HG02870 (cell line): Measurements from ENCODE around the gene OR2Y1.
A peak's percentile ranks its signal among the peaks of the same experiment; 100 is the strongest.
"Not testable (repeated sequence)": the region's sequence is repeated elsewhere in the genome, so short reads cannot be mapped to it uniquely, and the experiment has no call there.

Experiments used
- ATAC-seq: cut with Tn5 transposase; IDR thresholded peaks from one replicate; pipeline ENCODE4 v1.9.1; 2021; ENCODE audit warnings: mild to moderate bottlenecking, moderate library complexity; ENCODE audit not compliant: unreplicated experiment

OR2Y1 gene

GRCh38 chr5:180740953-180741352 lies 1.1 kb upstream of the OR2Y1 start:
- not testable (repeated sequence) for ATAC-seq

DNA sequence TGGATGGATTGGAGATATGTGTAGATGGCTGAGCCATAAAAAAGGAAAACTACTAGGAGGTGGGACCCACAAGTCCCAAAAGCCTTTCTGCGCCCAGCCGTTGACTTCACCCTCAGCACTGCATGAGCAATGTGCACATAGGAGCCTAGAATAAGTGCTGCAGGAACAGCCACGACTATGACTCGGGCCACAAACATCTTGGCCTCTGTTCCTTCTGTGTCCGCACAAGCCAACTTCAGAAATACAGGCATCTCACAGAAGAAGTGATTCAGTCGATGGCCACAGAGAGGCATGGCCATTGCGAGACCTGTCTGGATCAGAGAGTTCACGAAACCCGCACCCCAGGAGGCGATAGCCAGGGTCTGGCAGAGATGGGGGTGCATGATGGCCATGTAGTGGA lies 587 bp downstream of the OR2Y1 start:
- no peak for ATAC-seq

- no peak for ATAC-seq
These were observed 3.3 kb downstream of the OR2Y1 start for GRCh38 chr5:180736536-180736935.

- ATAC-seq, result no peak
These were observed 14.9 kb downstream of the OR2Y1 start for GRCh38 chr5:180724944-180725343.

GRCh38 chr5:180723936-180724335 lies 15.9 kb downstream of the OR2Y1 start:
- no peak for ATAC-seq

- no peak for ATAC-seq
These were observed 19.4 kb downstream of the OR2Y1 start for GRCh38 chr5:180720486-180720885.

DNA sequence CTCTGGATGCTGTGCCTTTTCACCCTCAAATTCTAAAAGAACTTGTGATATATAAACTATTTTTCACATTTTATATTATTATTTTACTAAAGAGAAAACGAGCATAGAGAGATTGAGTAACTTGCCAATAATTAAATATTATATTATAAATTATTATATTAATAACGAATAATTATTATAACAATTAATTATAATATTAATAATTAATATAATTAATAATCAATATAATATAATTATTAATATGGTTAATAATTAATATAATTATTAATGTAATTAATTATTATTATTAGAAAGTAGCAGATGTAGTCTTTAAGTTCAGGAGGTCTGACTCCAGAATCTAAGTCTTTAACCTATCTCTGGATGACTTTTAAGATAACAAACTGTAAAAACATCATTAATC lies 20.1 kb downstream of the OR2Y1 start:
- no peak for ATAC-seq

DNA sequence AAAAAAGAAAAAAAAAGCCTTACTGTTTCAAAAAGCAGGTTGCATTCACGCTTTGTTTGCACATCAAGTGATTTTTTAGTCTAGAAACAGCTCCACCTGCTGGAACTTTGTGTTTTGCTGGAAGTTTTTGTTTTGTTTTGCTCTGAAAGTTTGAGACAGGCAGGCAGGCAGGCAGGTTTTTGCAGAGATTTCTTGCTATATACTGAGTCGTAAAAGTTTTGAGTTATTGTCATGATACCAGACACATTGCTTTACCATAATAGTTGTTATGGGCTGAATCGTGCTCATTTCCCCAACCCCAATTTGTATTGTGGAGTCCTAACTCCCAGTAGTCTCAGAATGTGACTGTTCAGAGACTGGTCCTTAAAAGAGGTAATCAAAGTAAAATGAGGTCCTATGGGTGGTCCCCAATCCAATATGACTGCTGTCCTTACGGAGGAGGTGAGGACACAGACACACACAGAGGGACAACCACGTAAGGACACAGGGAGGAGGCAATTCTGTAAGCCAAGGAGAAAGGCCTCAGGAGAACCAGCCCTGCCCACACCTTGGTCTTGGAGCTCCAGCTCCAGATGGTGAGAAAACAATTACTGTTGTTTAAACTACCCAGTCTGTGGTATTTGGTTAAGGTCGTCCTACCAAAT lies 20.9 kb downstream of the OR2Y1 start:
- ATAC-seq, result no peak

- peak; percentile 71 for ATAC-seq
These were observed 21.9 kb downstream of the OR2Y1 start for GRCh38 chr5:180717989-180718388.

DNA sequence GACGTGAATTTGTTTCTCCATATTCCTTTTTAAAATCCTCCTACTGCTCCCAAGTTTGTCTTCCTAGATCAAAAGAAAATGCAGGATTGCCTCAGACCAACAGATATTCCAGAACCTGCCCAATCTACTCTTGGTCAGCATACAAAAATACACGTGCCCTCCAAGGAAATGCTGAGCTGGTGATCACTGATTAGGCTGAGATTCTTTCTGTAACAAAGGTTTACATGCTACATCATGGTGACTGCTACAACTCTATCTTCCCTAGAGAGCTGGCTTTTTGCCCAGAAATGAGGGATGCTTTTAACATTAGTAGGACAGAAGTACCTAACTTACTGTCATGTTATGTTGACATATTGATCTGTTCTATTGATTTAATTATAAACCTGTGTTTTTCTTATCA lies 35.5 kb downstream of the OR2Y1 start:
- ATAC-seq, result no peak

GRCh38 chr5:180703912-180704311 lies 35.9 kb downstream of the OR2Y1 start:
- no peak for ATAC-seq

DNA sequence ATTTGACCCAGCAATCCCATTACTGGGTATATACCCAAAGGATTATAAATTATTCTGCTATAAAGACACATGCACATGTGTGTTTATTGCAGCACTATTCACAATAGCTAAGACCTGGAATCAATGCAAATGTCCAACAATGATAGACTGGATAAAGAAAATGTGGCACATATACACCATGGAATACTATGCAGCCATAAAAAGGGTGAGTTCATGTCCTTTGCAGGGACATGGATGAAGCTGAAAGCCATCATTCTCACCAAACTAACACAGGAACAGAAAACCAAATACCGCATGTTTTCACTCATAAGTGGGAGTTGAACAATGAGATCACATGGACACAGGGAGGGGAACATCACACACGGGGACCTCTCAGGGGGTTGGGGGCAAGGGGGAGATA lies 36.5 kb downstream of the OR2Y1 start:
- not testable (repeated sequence) for ATAC-seq

GRCh38 chr5:180700440-180700839 lies 39.4 kb downstream of the OR2Y1 start:
- ATAC-seq, result not testable (repeated sequence)

DNA sequence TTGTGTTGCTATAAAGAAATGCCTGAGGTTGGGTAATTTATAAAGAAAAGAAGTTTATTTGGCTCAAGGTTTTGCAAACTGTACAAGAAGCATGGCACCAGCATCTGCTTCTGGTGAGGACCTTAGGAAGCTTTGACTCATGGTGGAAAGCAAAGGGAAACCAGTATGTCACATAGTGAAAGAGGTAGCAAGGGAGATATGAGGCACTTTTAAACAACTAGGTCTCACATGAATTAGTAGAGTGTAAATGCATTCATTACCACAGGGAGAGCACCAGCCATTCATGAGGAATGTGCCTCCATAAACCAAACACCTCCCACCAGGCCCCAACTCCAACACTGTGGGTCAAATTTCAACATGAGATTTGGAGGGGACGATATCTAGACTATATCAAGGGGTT lies 40.8 kb downstream of the OR2Y1 start:
- no peak for ATAC-seq

DNA sequence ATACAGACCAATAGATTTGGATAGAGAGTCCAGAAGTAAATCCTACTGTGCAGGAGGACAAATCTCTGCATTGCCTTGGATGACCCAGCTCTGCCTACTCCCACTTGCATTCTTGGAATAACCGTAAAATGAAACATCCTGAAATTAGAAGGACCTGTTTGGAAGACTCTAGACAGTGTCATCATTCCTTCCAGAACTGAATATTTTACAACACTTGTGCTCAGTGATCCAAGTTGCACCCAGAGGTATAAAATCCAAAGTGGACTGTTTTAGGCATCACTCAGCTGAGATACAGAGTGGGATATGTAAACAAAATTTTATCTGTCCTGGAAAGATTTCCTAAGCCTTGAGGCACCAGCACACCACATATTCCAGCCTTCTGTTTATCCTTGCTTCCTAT lies 43.7 kb downstream of the OR2Y1 start:
- ATAC-seq, result no peak

DNA sequence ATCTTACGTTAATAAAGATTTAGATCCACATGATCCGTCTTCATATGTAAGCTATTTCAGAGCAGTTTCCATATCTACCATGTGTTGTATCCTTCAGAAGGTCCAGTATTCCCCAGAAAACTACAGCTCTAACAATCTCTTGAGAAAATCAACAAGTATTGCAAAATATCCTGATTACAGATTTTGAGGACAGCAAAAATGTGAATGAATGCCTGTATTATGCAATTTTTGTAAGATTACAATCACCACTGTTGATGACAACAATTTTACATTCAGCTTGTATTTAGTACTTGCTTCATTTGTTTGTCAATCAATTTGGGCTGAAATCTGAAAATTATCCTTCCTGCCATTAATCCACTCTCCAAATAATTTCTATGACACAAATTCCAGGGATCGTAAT lies 47.4 kb downstream of the OR2Y1 start:
- ATAC-seq, result no peak

GRCh38 chr5:180691046-180691445 lies 48.8 kb downstream of the OR2Y1 start:
- no peak for ATAC-seq

DNA sequence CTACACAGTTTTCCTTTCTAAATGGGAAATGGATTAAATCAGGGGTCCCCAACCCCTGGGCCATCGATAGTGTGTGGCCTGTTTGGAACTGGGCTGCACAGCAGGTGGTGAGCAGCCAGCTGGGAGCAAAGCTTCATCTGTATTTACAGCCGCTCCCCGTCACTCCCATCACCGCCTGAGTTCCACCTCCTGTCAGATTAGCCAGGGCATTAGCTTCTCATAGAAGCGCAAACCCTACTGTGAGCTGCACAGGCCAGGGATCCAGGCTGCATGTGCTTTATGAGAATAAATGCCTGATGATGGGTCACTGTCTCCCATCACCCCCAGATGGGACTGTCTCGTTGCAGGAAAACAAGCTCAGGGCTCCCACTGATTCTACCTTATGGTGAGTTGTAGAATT lies 49.3 kb downstream of the OR2Y1 start:
- no peak for ATAC-seq

DNA sequence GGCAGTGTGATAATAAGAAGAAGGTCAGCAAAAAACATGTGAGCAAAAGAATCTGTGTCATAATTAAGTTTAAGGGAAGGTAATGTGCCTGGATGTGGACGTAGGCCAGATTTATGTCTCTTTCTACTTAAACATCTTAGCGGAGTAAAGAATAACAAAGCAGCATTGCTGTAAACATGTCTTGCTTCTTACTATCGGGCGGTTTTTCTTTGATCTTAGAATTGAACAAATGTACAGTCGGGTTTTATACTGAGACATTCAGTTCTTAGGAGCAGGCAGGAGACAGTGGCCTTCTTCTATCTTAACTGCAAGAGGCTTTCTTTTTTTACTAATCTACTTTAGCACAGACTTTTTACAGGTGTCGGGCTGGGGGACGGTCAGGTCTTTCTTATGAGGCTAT lies 50.1 kb downstream of the OR2Y1 start:
- ATAC-seq, result no peak
